NCI-H1105 treated with DMSO at 0.1 percent for 48 hours (cell line): ENCODE results near the gene NPIPB5.
"Not testable (repeated sequence)": the region's sequence is repeated elsewhere in the genome, so short reads cannot be mapped to it uniquely, and the experiment has no call there.

Experiments
- DNase-seq: peaks from one replicate; lab custom pipeline; 2025; lab: John Stamatoyannopoulos, UW

NPIPB5 gene

DNA sequence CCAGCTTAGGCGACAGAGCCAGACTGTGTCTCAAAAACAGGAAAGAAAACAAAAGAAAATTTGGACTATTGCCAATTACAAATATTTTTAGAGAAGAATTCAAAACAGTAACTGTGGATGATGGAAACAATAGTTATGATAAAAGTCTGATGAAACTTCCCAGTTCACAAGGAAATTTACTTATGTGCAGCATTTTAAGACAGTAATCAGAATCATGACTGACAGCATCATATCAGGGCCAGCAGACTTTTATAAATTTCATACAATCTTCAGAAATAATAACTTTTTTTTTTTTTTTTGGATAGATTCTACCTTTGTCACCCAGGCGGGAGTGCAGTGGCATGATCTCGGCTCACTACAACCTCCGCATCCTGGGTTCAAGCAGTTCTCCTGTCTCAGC is at the start of gene NPIPB5:
NPIPB5 (plus strand) TSS at position 301 of the 400 bp plus-strand sequence. CDS start 2,911 bp downstream, outside the sequence.
- DNase-seq, result not testable (repeated sequence)

DNA sequence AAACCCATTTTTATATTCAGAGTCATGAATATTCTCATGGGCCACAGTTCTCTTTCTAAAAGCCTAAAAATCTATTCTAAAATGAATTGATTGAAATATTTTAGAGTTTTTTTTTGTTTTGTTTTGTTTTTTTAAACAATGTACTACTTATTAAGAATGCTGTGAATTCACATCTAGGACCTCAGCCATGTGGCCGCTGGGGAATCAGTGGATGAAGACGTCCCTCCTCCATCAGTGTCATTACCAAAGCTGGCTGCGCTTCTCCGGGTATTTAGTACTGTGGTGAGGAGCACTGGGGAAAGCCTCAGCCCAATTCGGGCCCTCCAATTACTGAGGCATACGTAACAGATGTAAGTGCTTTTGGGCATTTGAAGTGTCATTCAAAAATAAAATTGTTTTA is 41.8 kb upstream of the NPIPB5 start:
- not testable (repeated sequence) for DNase-seq

- not testable (repeated sequence) for DNase-seq
Observed at GRCh38 chr16:22537996-22538395, 27.3 kb downstream of the NPIPB5 start.

- not testable (repeated sequence) for DNase-seq
Observed at GRCh38 chr16:22544809-22545208, 34.1 kb downstream of the NPIPB5 start.

- not testable (repeated sequence) for DNase-seq
Observed at GRCh38 chr16:22546630-22547029, 35.9 kb downstream of the NPIPB5 start.

DNA sequence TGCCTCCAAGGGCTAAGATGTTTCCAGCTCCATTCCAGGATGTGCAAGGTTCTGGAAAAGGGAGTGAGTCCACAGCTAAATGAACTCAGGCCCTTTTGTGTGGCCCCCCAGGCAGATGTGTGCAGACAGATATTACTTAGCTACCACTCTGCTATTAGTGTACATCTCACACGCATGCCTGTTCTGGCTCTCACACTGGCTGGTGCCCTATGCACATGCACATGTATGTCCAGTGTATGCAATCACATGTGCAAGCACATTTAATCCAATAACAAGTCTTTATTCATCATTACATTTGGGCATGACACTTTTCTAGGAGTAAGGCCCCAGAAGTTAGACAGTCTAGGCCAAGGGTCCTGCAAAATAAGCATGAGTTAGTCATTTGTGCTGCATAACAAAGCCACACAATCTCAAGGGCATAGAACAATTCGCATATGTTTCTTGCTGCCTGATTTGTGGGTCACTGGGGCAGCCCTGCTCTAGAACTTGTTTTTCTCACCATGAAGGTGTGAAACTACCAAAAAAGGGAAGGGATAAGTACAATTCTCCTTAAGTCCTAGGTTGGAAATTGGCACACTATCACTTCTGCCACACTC is 36.6 kb downstream of the NPIPB5 start:
- not testable (repeated sequence) for DNase-seq

GRCh38 chr16:22549853-22550252 is 39.2 kb downstream of the NPIPB5 start:
- DNase-seq, result not testable (repeated sequence)

GRCh38 chr16:22551143-22551542 is 40.5 kb downstream of the NPIPB5 start:
- DNase-seq, result not testable (repeated sequence)

DNA sequence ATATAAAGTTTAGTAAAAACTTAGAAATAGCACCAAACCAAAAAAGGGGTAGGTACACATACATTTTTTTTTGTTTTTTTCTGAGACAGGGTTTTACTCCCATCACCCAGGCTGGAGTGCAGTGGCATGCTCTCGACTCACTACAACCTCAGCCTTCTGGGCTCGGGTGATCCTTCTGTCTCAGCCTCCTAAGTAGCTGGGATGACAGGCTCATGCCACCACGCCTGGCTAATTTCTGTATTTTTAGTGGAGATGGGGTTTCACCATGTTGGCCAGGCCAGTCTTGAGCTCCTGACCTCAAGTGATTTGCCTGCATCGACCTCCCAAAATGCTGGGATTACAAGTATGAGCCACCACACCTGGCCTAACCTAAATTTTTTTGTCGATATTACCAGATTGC is 41.0 kb downstream of the NPIPB5 start:
- not testable (repeated sequence) for DNase-seq

GRCh38 chr16:22556759-22557158 is 46.1 kb downstream of the NPIPB5 start:
- DNase-seq, result not testable (repeated sequence)
